Testis (tissue), 2 donors: ENCODE measurements around the gene CMTM1.

Experiments
- POLR2A ChIP-seq: fragments of 450-650 bp; IDR thresholded peaks from one replicate; pipeline ENCODE4 v1.6.1; 2017; ENCODE audit warnings: antibody characterized with exemption, mild to moderate bottlenecking, moderate library complexity
- TF ChIP-seq, protein P1 (sequence below), 3 experiments: fragments of 450-650 bp in 2 of 3; fragments of 200-600 bp in 1 of 3; sonication (generic) in 1 of 3; IDR thresholded peaks; one replicate each; pipeline ENCODE4 v1.5.1; 2016 to 2019; ENCODE audit warnings: antibody characterized with exemption in 3 of 3, mild to moderate bottlenecking in 2 of 3, moderate library complexity in 1 of 3

DNA sequence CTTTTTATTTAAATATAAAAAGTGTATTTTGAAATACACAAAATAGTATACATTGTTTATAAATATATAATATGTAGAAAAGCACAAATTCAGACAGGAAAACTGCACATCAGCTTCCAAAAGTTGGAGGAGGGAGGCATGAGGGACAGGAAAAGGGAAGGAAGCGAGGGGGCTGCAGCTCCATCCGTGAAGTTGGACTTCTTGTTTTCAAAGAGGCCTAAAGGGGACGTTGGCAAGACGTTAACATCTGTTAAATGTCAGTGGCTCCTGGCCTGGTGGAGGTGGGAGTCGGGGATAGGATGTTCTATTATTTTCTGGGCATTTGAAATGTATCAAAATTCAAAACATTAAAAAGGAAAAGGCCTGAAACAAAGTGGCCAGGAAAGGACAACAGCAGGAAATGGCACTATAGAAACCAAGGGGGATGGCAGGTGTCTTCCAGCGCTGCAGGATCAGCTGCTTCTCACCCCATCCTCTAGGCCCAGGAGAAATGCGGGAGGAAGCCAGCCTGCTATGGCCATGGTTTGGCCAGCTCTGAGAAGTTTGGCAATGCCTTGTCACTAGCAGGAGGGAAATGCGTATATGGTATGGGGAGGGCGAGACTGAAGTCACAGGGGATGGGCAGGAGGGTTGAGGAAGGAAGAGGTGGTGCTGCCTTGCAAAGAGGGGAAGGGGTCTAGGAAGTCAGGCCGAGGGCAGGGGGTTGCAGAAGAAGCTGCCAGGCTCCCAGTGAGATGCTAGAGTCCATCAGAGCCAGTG lies 19.4 kb downstream of the CMTM1 start:
- TF ChIP-seq, protein P1, sequence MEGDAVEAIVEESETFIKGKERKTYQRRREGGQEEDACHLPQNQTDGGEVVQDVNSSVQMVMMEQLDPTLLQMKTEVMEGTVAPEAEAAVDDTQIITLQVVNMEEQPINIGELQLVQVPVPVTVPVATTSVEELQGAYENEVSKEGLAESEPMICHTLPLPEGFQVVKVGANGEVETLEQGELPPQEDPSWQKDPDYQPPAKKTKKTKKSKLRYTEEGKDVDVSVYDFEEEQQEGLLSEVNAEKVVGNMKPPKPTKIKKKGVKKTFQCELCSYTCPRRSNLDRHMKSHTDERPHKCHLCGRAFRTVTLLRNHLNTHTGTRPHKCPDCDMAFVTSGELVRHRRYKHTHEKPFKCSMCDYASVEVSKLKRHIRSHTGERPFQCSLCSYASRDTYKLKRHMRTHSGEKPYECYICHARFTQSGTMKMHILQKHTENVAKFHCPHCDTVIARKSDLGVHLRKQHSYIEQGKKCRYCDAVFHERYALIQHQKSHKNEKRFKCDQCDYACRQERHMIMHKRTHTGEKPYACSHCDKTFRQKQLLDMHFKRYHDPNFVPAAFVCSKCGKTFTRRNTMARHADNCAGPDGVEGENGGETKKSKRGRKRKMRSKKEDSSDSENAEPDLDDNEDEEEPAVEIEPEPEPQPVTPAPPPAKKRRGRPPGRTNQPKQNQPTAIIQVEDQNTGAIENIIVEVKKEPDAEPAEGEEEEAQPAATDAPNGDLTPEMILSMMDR (IDR thresholded peaks at IDR 0.05) = no peak
- no peak for TF ChIP-seq POLR2A
